GM12891 (cell line): ENCODE measurements around the gene DTNBP1.

Experiments
- POLR2A ChIP-seq: IDR thresholded peaks from 2 replicates; pipeline ENCODE4 v1.6.1; 2011; ENCODE audit warnings: low read depth, low read length, control low read depth
- POLR2AphosphoS5 ChIP-seq: IDR thresholded peaks from 2 replicates; pipeline ENCODE4 v1.6.1; 2011; ENCODE audit warnings: low read depth, low read length, control low read depth
- TAF1 ChIP-seq: IDR thresholded peaks from 2 replicates; pipeline ENCODE4 v1.6.1; 2011; ENCODE audit warnings: low read depth, low read length, control low read depth

DNA sequence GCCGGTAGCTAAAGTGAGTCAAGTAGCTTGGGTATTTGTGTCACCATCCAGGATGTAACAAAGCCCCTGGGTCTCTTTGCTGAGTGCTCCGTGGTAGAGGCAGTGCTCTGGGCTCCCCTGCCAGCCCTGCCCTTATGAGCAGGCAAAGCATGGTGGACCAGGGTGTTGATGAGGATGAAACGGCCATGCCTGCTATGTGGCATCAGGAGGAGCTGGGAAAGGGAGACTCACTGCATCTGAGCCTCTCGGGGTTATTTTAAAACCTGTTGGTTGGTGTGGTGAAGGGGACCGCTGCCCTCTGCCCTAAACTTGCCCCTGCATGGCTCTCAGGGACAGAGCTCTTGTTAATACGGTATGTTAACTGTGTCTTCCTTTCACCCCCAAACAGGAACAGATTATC, 143.1 kb downstream of the DTNBP1 start:
- TF ChIP-seq POLR2A (no peak), POLR2AphosphoS5 (no peak), TAF1 (no peak)
